Stimulated activated CD8-positive, alpha-beta memory T cell treated with anti-CD3 and anti-CD28 coated beads, Interleukin-4, amount 100 ng/mL, for 1 hour (primary cell): ENCODE measurements around the gene USP10.

ENCODE experiments used
- DNase-seq, 2 donors: peaks; one replicate each; pipeline ENCODE4 v3.0.0-alpha.2; 2020; ENCODE audit warnings: low read depth in 2 of 2, low spot score in 1 of 2

USP10 gene

DNA sequence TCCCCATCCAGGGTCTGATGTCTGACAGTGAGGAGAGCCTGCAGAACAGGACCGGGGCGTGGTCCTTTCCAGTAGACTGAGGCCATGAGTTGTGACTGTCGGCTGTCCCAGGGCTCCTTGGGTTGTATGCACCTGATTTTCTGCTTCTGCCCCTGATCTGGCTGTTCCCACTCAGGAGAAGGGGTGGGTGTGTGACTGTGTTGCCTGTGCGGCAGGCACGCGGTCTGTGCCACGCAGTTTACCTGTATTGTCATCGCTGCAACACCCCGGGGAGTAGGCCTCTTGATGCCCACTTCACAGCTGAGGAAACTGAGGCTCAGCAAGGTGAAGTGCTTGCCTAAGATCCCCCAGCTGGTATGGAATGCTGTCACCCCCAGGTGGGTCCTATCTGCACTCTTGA, 121.4 kb downstream of the USP10 start:
- DNase-seq, result no peak

- no peak for DNase-seq
Measured at GRCh38 chr16:84821728-84822689, 122.2 kb downstream of the USP10 start.

DNA sequence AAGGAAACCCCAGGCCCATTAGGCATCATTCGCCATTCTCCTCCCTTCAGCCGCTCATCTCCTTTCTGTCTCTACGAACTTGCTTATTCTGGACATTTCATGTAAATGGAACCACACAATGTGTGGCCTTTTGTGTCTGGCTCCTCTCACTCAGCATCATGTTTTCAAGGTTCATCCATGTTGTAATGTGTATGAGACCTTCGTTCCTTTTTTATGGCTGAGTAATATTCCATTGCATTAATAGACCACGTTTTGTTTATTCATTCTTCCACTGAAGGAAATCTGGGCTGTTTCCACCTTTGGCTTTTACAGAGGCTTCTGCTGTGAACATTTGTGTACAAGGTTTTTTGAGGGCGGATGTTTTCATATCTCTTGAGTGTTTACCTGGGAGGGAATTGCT, 123.2 kb downstream of the USP10 start:
- no peak for DNase-seq

DNA sequence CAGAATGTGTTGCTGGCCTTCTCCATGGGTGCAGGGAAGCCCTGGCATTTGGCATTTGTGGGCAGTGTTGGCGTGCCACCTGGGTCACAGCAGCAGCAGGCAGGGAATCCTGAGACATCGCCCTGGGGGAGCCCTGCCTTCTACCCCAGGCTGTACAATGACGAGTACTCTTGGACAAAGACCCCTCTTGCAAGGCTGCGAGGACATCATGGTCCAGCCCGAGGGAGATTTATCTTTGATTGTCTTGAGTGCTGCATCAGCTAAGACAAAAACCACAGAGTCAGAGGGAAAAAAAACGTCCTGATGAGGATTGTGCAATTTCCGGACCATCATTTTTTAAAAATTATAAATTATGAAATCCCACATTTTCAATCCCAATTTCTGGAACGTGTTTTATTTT, 123.7 kb downstream of the USP10 start:
- no peak for DNase-seq

- DNase-seq, result no peak
Measured at GRCh38 chr16:84823926-84824325, 124.1 kb downstream of the USP10 start.

GRCh38 chr16:84825896-84826557, 126.2 kb downstream of the USP10 start:
- DNase-seq, result no peak

- DNase-seq, result no peak
Measured at GRCh38 chr16:84826558-84826941, 126.8 kb downstream of the USP10 start.

DNA sequence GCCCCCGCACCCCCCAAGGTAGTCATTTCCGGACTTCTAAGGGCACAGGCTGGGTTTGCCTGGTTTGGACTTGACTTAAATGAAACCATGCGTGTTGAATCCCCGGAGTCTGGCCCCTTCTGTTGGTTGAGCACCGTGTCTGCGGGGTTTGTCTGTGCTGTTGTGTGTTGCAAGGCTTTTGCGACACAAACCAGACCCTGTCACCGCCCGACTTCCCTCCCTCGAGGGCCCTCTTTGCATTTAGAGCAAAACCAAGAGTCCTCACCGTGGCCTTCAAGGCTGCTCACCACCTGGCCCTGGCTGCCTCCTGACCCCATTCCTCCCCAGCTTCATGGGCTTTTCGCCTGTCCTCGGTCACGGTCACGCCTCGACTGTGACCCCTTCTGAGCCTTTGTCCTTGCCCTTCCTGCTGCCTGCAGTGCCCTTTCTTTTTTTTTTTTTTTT, 127.4 kb downstream of the USP10 start:
- DNase-seq, result no peak

DNA sequence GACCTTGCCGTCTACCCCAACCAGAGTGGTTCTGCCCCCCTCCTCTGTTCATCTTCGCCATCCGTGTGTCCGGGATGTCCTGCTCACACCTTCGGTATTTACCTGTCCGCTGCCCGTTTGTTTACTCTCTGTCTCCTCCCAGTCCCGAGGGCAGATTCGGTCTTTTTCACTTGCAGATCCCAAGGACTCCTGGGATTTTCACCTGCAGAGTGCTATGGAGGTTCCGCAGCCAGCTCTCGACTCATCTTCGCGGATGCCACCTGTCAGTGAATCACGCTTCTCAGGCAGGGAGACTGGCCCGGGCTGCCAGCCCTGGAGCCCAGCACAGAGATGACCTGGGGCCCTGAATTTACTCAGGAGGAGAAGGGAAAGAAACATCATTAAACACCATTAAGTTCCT, 128.1 kb downstream of the USP10 start:
- DNase-seq, result no peak

GRCh38 chr16:84828322-84828721, 128.5 kb downstream of the USP10 start:
- no peak for DNase-seq
